Fibroblast of skin of right biceps (primary cell): ENCODE measurements around the gene SMIM17.
A peak's percentile ranks its signal among the peaks of the same experiment; 100 is the strongest.

ENCODE experiments used
- DNase-seq: peaks from one replicate; pipeline ENCODE4 v3.0.0-alpha.2; 2013

The SMIM17 gene

DNA sequence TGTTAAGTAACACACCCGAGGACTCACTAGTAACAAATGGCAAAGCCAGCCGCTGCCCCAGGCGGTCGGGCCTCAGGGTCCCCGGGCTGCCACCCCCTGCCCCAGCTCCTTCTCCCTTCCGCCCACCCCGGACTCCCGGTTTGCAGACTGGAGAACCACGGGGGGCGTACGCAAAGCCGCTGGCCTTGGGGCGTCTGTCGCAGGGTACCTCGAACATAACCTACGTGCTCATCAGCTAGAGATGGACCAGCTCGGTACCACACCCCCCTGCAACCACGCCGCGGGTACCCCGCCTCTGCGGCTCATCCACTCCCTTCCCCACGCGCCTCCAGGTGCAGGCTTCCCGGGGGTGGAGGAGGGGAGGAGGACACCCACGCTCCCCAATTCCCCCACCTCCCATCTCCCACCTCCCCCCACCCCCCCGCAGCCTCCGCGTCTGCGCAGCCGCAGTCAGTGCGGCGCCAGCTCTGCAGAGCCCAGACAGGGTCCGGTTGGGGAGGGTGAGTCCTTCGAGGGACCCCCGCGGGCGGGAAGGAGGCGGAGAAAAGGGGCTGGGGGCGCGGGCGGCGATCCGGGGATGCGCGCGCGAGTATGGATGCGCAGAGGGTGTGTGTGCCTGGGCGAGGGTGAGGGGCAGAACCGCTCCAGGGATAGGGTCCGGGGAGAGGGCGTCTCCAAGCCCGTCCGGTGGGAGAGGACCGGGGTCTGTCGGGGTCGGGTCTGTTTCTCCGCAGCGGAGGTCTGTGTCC lies at the start of gene SMIM17:
SMIM17 (plus strand) TSS at position 449 of the 749 bp plus-strand sequence. CDS start 2,509 bp downstream, outside the sequence.
- no peak for DNase-seq

DNA sequence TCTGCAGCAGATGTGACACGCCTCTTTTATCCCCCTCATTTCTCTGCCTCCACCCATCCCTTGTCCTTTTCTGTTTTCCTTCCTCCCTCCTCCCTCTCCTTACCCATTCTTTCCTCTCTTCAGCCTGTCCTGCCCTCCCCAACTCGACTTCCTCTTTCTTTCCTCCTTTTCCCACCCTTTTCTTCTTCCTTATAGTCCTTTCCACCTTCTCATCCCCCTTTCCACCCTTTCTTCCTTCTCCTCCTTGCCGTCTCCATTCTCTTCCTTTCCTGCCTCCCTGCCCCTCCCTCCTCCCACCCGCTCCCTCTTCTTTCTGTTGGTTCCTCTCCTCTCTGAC lies 48.5 kb upstream of the SMIM17 start:
- no peak for DNase-seq

DNA sequence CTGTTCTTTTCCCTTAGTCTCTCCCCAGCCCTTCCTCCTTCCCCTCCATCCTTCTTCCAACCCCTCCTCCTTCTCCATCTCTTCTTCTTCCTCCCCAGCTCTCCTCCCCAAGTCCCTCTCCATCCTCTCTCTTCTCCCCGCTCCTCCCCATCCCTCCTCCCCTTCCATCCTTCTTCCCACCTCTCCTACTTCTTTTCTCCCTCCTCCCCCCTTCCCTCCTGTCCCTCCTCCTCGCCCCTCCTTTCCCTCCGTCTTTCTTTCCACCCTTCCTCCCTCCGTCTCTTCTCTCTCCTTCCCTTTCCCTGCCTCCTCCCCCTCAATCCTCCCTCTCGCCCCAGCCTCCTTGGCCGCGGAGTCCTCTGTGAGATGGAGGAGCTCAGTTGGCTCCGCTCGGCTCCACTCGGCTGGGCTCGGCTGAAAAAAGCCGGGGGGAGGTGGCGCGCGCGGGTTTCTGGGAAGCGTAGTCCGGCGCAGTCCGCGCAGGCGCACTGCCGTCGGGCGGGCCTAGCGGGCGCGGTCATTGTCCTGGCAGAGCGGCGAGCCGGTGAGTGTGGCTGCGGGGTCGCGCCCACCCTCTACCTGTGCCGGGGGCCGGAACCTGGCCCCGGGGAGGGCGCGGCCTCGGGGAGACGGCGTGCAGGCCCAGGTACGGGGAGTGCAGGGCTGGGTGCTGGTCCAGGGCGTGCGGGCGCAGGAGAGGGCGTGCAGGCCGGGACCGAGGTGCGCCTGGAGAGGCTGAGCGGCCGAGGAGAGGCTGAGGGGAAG lies 48.0 kb upstream of the SMIM17 start, which contains the start of gene ZNF71:
ZNF71 (plus strand) TSS at position 520 of the 765 bp plus-strand sequence. CDS start 6,257 bp downstream, outside the sequence.
- peak; percentile 87 for DNase-seq

DNA sequence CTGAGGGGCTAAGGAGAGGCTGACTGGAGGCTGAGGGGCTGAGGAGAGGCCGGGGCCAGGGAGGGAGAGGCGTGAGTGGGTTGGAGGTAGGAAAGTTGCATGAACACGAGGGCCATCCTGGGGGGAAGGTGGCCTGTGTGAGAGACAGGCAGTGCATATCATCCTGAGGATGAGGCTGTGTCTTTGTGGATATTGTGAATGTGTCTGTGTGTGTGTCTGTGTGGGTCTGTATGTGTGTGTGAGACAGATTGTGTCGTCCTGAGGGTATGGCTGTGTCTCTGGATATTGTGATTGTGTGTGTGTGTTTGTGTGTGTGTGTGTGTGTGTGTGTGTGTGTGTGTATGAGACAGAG lies 47.4 kb upstream of the SMIM17 start:
- DNase-seq = no peak

DNA sequence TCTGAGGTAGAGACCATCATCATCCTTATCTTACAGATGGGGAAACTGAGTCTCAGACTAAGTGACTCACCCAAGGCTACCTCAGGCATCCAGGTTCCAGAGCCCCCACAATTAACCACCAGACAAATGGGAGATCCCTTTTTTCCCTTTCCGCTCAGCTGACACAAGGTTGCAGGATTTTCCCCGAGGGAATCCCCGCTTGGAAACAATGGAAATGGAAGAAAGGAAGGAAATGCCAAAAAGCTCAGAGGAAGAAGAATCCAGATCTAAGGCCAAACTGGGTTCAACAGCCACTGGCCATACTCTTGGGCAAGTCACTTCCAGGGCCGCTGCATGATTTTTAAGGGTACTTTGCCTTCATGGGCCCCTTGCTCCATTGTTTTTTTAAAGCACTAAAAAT lies 46.3 kb upstream of the SMIM17 start:
- DNase-seq = no peak

DNA sequence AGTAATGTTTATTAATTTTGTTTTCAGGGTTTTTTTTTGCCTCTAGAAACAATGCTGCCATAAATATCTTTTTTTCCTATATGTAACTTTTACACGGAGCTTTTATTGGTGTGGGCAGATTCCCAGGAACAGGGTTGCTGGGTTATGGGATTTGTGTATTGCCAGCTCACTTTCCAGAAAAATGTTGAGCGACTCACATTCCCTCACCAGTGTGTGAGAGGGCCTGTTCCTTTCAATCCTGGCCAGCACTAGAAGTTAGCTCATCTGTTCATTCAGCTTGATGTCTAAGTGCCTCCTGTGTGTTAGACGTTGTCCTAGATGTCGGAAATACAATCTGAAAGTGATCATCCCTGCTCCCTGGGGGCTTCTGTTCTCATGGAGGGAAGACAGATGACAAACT lies 45.3 kb upstream of the SMIM17 start:
- no peak for DNase-seq

DNA sequence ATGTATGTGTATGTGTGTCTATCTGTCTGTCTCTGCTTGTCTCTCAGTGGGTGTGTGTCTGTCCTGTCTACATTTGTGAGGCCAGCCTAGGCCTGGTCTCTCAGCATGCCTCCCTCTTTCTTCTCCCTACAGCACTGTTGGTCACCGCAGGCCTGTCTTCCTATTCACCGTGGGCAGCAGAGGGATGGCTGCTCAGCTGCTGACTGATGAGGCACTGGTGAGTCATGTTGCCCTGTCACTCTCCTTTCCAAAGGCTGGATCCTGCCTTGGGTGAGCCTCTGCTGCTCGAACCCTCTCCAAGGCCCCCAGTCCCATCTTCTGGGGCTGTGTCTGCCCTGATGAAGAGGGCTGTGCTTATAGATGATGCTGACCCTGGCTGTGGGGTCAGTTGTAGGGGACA lies 41.6 kb upstream of the SMIM17 start:
- no peak for DNase-seq

DNA sequence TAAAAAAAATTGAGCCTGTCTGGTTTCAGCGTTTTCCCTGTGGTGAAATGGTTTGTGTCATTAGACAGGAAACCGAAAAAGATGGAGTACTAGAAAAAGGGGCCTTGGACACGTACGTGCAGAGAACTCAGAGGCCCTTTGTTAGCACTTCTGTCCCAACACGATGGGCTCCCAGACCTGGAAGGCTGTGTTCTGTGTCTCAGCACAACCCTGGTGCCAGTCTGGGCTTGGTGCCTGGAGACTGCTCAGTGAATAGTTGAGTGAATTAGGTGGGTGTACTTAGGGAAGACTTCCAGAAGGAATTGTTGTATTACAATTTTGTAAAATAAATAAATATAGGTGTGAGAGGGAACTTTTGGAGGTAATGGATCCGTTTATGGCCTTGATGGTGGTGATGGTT lies 39.1 kb upstream of the SMIM17 start:
- DNase-seq = no peak

DNA sequence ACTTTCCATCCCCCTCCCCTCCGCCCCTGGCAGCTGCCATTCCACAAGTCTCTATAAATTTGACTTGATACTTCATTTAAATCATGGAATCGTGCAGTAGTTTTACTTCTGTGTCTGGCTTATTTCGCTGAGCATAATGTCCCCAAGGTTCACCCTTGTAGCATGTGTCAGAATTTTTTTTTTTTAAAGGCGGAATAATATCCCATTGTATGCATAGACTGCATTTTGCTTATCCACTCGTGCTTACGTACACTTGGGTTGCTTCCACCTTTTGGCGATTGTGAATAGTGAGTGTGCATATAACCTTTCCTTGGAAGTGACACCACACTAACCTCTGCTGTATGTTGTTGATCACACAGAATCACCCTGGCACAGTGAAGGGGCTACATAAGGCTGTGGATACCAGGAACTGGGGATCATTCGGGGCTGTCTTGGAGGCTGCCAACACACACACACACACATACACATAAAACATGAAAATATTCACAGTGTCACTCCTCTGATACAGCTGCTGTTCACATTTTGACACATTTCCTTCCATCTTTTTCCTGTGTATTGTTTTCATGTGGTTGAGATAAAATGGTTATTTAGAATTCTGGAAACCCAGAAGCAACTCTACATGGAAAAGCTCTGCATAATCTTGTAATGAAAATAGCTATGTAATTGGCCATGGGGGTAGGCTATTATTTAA lies 34.5 kb upstream of the SMIM17 start:
- DNase-seq = no peak

DNA sequence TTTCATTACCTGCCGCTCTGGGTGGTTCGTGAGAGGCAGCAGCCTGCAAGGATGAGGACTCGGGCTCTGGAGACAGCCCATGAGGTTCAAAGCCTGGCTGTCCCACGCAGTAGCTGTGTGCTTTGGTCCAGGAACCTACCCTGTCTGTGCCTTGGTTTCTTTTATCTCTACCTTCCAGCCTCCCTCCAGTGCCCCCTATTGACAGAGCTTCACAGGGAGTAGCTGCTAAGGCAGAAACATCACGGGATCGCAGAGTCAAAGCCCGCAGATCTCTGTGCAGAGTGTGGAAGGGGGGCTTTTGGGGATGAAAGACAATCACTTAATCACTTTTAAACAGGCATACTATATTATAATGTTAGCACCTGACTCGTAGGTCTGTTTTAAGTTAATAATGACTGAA lies 31.7 kb upstream of the SMIM17 start:
- no peak for DNase-seq

DNA sequence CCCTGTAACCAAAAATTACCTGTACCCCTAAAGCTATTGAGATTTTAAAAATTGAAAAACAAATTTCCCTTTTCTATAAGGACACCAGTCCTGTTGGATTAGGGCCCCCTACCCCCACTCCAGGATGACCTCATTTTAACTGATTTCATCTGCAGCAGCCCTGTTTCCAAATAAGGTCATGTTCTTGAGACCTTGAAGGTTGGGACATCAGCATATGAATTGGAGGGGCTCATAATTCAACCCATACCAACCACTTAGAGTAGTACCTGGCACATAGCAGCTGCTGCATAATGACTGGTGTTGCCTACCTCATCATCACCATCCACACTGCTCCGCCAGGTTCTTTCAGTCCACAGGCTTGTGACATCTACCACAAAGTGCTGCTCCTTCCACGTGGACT lies 30.2 kb upstream of the SMIM17 start:
- no peak for DNase-seq

DNA sequence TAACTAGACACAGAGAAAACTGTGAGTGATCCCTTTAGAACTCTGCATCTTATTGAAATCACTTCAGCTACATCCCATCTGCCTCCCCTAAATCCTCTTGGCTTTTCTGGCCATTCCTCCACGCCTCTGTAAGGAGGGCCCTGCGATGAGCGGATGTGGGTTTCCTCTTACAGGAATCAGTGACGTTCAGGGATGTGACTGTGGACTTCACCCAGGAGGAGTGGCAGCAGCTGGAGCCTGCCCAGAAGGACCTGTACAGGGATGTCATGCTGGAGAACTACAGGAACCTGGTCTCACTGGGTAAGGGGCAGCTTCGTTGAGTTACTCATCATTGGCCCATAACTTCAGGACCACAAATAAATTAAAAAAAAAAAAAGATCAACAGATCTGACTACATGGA lies 29.3 kb upstream of the SMIM17 start:
- no peak for DNase-seq

DNA sequence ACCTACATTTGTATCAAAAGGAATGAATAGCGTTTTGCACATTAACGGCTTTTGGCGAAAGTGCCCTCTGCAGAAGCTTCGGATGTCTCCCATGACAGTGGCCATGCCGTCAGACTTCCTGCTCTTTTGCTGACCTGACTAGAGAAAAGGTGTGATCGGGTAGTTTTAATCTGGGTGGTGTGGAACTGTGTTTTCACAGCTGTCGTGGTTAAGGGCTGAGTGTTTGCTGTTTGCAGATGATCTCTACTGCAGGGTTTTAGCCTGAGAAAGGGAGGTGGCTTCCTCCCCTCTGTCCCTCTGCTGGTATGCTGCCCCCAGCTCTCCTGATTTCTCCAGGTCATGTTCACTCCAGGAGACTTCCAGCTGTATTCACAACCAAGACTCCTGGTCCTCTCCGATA lies 25.4 kb upstream of the SMIM17 start:
- DNase-seq = no peak

DNA sequence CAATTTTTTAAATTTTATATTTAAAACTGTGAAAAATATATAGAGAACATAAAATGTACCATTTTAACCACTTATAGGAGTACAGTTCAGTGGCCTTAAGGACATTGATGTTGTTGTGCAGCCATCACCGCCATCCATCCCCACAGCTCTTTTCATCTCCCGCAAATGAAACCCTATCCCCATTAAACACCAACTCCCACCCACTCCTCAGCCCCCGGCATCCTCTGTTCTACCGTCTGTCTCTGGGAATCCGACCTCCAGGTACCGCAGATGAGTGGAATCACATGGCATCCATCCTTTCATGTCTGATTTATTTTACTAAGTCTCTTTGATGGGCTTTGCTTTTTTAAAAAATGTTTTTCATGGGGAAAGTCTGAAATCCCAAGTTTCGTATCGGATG lies 23.8 kb upstream of the SMIM17 start:
- no peak for DNase-seq

DNA sequence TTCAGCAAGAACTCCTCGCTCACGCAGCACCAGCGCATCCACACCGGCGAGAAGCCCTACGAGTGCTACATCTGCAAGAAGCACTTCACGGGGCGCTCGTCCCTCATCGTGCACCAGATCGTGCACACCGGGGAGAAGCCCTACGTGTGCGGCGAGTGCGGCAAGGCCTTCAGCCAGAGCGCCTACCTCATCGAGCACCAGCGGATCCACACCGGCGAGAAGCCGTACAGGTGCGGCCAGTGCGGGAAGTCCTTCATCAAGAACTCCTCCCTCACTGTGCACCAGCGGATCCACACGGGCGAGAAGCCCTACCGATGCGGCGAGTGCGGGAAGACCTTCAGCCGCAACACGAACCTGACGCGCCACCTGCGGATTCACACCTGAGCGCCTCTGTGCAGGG lies 20.6 kb upstream of the SMIM17 start:
- no peak for DNase-seq

DNA sequence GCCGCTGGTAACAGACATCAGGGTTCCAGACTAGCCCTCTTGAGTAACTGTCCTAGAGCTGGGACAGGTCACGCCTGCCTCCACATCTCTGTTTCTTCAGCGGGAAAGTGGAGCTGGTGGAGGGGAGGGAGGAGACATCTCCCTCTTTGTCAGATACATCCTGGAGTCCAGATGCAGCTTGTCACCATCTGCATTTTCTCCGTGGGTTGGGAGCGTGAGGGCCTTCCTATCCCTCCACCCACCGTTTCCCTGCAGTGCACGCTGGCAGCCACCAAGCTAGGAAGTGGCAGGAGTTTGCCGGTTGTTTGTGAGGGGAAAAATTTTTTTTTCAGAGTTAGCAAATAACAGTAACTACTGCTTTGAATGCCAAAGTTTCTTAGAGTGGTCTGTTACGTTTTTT lies 20.0 kb upstream of the SMIM17 start:
- DNase-seq = no peak

DNA sequence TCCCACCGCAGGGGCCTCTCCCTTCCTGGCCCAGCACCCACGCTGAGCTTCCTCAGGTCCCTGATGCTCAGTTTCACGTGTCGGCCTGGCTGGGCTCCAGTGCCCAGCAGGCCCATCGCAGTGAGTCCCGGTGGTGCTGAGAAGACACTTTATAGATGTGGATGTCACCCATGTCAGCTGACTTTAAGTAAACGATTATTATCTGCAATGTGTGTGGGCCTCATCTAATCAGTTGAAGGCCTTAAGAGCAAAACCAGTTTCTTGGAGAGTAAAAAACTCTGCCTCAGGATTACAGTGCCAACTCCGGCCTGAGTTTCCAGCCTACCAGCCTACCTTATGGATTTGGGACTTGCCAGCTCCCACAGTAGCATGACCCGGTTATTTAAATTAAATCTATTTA lies 17.3 kb upstream of the SMIM17 start:
- no peak for DNase-seq

DNA sequence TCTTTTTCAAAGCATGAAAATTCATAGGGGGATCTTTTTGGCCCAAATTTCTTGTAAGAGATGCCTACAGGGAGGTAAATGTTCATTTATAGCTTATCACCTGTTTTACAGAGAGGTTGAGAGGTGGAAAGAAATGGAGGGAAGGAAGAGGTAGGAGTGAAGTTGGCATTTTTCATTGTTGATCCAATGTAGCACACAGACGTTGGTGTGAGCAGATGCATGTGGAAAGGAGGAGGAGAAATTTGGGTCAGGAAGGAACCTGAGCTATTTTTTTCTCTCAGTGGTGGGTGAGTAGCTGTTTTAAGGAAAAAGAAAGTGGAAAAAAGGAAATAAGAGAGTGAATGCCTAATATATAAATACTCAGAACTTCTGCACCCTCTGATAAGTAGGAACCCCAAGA lies 9.9 kb upstream of the SMIM17 start:
- DNase-seq = no peak

DNA sequence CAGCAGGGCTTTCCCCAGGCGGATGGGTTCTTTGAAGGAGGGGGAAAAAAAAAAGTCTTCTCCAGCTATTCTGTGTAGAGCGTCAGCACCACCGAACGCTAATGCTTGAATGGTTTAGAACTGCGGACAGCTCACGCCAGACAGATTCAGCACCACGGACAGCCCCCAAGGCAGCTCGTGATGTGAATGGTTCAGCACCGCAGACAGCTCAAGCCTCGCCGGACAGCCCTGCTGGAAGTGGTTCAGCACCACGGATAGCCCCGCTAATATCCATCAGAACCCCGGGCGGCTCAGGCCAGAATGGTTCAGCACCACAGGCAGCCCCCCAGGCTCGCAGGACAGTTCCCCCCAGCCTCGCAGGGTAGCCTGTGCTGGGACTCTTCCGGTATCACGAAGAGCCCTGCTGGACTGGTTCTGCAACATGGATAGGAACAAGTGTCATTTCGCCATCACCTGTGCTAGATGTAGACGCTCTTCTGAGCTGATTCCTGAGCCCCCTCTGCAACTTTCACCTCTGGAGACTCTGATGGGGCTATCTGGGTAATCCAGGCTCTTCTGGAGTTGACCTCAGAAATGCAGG lies 4.9 kb upstream of the SMIM17 start:
- DNase-seq = peak; percentile 72

DNA sequence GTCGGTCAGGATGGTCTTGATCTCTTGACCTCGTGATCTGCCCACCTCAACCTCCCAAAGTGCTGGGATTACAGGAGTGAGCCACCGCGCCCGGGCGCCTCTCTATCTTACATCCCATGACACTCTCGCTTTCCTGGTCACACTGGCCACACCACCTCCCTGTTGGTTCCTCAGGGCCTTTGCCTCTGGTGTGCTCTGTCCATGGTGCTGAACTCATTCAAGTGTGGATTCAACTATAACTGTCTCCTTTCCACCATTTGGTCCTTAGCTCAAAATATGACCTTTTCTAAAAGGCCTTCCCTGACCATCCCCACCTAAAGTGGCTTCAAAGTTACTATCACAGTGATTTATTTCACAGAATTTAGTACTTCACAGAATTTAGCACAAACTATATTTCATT lies 3.7 kb upstream of the SMIM17 start:
- peak; percentile 16 for DNase-seq

DNA sequence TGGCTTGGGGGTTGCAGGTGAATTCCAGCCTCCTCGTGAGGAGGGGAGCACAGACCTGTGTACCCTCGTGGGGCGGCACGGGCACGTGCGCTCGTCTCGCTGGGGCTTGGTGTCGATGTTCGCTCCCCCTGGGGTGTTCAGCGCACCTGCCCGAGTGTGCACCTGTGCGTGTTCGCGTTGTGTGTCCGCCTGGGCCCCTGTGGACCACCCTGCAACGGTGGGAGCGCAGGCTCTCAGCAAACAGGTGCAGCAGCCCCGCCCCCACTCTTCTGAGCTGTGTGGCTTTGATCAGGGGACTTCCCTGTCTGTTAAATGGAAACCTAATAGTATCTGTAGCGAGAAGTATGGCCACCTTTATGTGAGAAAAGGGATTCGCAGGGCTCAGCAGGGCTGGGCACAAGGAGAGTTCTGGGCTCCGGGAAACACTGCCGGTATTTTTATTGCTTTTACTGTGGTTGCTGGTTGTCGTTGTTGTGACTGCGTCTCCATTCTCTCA lies 549 bp downstream of the SMIM17 start:
- no peak for DNase-seq

DNA sequence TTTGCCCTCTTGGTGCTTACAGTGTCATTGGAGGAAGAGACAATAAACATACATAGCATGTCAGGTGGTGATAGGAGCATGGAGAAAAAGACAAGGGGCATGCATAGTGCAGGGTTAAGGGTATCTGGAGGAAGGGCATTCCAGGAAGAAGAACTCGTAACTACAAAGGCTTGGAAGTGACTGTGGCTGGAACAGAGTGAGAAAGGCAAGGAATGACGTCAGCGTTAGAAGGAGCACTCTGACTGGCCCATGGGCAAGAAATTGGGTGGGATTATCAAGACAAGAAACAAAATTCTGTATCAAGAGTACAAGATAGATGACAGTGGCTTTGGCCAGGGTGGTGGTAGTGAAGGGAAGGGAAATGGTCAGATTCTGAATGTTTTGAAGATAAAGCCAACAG lies 11.2 kb downstream of the SMIM17 start:
- DNase-seq = no peak

DNA sequence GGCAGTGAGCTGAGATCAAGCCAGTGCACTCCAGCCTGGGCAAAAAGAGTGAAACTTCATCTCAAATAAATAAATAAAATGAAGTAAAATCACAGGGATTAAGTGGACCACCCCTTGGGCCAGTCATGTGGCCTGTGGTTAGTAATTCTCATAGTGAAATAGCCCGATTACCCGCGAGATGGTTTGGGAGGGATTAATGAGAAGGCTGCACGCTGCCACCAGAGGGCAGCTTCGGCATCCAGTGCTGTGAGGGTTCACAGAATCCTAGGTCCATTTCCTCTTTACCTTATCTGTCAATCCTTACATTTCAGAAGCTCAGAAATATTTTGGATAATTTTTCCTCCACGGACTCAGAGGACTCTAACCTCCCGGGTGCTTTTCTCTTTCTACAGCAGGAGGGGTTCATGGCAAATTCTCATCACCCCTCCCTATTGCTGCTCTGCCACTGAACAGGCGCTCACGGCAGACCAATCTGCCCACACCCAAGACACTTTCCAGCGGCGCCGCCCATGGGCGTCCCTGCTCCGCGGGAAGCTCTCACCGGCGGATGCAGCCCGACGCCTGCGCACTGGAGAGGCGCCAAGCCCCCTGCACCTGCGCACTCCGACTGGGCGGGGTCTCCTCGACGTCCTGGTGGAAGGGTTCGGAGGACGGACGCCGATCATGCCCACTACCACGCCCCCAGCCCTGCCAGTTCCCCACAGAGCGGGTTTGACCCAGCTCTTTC lies 17.6 kb downstream of the SMIM17 start:
- DNase-seq = no peak
